GM21825 (cell line): ENCODE measurements around the gene MIPEP.
A peak's percentile ranks its signal among the peaks of the same experiment; 100 is the strongest.
"Not testable (repeated sequence)": the region's sequence is repeated elsewhere in the genome, so short reads cannot be mapped to it uniquely, and the experiment has no call there.

ENCODE experiments used
- ATAC-seq: cut with Tn5 transposase; IDR thresholded peaks from one replicate; pipeline ENCODE4 v1.9.1; 2021; ENCODE audit warnings: mild to moderate bottlenecking, moderate library complexity; ENCODE audit not compliant: unreplicated experiment

MIPEP gene

DNA sequence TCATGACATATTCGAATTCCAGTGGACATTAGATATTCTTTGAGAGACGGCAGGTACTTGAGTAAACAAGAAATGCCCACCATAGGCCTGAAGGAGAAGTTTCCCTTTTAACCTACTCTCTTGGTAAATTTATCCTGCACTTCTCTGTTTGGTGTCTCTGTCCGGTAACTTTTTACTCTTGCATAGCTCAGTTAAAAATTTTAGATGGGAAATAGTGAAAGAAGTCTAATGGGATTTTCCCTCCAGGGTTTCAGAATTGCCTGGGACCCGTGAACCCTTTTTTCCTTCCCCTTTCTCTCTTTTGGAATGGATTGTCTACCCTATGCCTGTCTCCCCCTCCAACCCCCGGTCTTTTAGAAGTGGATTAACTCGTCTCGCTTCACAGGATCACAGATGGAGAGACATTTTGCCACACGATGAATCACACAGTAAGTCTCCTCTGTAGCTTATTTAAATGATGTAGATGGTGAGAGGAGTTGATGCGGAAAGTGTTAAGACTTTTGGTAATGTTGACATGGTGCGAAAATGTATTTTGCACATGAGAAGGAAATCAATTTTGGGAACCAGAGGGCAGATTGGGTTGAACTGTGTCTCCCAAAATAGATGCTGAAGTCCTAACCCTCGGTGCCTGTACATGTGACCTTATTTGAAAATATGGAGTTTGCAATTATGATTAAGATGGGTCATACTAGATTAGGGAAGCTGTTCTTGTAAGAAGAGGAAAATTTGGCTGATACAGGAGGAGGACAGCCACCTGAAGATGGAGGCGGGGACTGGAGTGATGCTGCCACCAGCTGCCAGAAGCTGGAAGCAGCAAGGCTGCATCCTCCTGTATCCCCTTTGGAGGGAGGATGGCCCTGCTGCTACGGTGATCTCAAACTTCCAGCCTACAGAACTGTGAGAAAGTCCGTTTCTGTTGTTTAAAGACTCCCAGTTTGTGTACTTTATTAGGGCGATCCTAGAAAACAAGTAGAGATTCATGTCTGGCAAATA, 711 bp upstream of the MIPEP start:
- ATAC-seq = peak; percentile 1

DNA sequence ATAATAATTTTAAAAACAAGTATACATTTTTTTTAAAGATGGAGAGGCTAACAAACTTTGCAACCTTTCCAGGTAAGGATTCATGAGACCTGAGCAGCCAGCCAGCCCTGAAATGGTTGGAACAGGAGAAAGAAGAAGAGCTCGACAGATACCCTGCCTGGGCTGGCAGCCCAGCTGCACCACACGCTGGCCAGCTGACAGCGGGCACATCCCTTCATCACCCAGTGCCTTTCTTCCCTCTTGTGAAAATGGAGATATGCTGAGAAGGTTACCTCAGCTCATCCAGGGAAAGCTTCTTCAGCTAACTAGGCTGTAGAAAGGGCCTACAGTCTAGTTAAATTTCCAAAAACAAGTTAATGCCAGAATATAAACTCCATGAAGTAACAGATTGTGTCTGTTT, 4.8 kb downstream of the MIPEP start:
- ATAC-seq = not testable (repeated sequence)

DNA sequence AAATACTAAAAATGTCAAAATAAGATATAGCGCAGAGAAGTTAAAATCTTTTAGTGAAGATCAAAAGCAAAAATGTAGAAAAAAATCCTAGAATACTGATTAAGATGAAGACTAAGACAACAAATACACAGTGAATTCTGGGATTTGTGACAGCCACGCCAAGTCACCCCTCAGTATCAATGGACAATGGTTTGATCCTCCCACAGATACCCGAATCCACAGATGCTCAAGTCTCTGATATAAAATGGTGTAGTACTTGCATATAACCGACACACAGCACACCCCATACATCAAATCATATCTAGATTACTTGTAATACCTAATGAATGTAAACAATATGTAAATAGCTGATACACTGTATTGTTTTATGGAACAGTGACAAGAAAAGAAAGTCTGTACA, 5.9 kb downstream of the MIPEP start:
- ATAC-seq = no peak

DNA sequence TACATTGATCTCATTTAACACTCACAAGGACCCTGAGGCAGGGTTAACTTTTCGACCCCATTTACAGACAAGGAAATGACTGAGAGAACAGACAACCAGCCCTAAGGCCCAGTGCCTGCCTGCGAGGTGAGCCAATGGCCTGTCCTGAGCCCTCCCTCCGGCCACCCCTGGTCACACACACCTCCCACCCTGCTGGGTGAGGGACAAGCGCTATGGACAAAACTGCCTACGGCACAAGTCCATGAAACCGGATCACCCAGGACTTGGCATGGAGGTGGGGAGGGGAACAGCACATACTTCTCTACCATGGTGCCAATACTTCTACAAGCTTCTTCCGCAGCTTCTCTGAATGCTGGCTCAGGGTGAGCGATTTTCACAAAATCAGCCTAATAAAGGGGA, 7.8 kb downstream of the MIPEP start:
- not testable (repeated sequence) for ATAC-seq

DNA sequence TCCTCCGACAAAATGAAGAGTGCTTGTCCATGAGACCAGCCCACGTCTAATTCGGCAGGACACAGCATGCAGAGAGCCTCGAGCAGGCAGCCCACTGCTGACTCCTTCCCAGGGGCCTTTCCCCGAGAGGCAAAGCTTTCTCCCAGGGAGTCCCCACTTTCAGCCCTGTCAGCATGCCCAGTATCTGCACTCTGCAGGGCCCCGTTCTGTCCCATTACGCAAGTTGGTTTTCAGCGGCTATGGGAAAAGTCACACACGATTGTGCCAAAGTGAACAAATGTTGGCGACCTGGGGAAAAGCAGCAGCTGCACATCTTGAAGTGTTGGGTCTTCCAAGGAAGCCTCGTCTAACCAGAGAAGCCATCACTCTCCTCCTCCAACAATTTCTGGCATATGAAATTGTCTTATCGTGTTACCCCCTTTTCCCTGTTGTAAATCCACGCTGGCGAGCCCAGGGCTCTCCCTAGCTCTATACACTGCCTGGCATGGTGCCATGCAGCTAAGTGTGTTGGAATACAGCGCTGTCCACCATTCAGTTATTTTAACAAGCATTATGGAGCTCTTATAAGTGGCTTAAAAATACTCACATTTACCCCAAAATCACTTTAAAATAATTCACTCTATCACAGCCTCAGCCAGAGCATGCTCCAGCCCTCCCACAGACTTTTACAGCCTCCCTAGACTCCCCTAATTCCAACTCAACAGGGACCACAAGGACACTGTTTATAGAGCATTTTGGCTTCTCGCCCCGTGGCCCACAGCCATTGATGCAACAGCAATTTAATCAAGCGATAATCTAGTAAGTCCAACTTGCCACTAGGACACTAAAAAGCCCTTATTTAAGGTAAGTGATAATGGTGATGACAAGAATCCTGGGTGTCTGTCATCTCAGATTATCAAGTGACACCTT, 8.5 kb downstream of the MIPEP start:
- not testable (repeated sequence) for ATAC-seq

DNA sequence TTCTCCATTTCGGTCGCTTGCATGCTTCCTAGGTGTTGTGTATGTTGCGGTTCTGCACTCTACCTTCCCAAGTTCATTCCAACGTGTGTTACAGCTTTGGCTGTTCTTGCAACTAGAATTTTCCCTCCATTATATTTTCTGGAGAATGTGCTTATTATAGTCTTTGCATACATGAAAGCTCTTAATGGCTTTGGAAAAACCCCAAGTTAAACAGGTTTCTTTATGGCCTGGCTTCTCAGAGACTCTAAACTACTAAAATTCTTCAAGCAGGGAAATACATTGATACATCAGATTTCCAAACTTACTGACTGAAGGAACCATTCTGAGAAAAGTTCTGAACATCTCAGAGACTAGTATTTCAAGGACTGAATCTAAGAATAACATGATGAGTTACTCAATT, 11.9 kb downstream of the MIPEP start:
- no peak for ATAC-seq

DNA sequence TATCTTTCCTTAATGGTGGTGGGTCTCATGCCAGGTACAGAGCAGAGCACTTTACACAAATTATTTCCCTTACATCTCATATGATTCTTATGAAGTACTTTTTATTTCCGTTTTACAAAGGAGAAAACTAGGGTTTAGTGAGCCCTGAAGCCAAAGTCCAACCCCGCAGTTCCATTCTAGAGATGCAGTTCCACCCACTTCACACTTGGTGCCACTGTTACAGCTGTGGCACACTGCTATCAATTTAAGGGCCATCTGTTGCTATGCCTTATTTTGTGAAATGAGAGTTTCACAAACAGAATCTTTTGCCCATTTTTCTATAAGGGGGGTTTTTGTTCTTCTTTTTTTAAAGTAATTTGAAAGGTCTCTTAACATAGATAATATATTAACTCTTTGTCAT, 12.9 kb downstream of the MIPEP start:
- ATAC-seq = no peak

DNA sequence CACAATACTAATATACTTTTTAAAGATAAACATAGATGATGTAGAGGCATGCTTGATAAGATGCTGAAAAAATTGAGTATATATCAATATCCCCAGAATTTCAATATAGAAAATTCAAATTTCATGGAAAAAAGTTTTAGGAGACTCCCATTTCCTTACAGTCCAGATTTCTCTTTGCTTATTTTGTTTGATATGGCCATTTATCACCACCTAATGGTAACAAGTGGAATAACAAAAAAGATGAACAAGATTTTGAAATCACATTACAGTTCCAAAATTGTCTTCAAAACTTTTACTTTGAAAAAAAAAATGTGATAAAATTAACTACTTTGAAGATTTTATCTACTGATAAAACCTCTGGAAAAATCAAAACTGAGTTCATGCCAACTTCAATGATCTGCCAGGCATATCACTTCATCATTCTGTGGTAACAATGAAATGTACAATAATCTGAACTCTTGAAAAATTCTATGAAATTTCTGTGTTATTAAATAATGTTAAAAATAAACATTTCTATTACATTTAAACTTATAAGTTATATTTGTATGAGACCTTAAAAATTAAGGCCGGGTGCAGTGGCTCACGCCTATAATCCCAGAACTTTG, 17.5 kb downstream of the MIPEP start:
- ATAC-seq = no peak

DNA sequence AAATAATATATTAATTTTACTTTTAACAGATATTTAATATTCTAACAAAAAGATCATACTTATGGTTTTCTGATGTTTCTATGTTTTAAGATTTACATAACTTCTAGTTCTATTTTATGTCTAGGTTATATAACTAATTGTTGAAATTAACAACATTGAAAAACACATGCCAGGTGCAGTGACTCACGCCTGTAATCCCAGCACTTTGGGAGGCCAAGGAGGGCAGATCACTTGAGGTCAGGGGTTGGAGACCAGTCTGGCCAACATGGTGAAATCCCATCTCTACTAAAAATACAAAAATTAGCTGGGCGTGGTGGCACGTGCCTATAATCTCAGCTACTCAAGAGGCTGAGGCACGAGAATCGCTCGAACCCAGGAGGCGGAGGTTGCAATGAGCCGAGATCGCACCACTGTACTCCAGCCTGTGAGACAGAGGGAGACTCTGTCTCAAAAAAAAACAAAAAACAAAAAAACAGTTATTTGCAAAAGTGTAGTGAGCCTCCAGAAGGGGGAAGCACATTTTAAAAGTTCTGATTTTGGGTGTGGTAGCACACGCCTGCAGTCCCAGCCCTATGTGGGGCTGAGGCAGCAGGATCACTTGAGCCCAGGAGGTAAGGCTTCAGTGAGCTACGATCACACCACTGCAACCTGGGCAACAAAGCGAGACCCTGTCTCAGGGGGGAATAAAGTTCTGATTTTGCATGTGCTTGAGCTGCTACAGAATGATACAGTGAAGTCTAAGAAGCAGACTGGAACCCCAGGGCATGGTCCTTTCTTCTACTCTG, 18.7 kb downstream of the MIPEP start:
- no peak for ATAC-seq

DNA sequence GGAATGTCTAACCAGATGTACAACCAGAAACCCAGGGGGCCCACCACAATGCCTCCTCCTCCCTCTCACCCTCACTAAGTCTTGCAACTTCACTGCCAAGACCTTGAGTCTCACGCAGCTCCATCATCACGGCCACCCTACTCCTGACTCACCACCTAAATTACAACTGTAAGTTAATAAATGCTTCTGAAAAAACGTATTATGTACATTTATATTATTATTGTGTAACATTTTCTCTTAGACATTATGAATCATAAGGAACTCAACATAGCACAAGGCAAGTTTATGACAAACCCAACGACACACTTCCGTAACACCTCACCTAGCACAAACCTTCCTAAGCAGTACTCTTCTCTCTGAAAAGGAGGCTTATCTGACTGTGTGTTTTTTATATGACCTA, 20.7 kb downstream of the MIPEP start:
- ATAC-seq = no peak

DNA sequence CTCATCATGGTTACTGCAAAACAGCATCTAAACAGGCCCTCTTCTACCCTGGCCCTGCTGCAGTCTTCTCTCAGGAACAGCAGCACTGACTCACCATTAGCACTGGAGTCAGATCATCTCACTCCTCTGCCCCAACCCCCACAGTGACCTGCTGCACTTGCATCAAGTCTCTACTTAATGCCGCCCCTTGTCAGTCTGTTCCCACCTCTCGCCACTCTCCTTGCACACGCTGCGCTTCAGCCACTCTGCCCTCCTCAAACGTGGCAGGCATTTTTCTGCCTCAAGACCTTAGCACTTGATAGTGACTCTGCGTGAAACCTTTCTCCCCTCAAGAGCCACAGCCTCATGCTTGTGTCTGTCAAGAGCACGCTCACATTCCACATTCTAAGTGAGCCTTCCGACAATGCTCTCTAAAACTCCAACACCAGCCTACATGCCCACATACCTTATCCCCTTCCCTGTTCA, 22.1 kb downstream of the MIPEP start:
- no peak for ATAC-seq

DNA sequence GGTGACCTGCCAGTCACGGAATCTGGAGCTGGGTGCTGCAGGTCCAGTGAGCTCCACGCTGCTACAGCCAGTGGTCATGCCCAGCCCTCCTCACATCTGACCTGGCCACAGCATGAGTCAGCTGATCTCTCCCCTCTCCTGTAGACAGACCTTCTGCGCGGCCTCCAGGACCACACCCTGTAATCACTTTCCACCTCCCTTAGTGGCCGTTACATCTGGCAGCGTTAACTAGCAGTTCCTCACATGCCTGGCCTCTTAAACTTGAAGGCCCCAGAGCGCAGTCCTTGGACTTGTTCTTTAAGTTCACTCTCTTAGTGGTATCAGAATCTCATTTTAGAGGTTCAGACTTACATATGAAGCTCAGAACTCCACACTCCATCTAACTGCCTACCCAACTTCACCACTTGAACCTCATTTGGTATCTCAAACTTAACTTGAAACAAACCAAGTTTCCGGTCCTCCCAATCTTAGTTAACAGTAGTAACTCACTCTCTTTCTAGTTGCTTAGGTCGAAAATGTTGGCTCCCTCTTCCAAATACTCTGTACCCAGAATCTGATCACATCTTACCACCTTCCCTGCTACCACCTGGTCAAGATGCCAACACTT, 22.7 kb downstream of the MIPEP start:
- no peak for ATAC-seq

DNA sequence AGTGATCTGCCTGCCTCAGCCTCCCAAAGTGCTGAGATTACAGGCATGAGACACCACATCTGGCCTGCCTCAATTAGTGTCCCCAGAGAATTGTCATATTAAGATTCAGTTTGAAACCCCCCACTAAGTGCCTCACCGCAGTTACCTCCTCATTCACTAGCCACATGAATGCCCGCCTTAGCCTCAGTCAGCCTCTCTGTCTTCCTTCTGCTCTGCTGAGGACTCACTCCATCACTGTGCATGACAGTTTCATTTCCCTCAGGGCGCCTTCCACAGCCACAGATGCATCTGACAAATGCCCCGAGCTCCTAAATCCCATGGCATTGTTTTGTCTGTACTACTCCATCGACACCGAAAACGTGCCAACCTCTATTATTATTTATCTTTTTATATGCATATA, 23.3 kb downstream of the MIPEP start:
- no peak for ATAC-seq

DNA sequence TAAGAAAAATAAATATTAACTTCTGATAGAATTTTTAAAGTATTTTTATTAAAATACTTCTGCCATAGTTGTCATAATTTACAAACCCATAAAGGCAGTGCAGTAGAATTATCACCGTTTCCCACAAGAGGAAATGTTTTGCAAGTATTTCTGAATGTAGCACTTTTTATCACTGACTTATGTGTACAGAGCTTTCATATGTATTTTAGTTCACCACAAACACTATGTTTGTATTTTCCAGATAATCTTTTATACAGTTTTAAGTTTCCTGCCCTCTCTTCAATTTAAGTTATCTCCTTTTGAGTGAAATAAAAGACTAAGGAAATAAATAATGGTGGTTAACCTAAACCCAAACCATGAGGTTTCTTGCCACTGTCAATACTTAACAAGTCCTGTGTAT, 24.2 kb downstream of the MIPEP start:
- ATAC-seq = no peak

DNA sequence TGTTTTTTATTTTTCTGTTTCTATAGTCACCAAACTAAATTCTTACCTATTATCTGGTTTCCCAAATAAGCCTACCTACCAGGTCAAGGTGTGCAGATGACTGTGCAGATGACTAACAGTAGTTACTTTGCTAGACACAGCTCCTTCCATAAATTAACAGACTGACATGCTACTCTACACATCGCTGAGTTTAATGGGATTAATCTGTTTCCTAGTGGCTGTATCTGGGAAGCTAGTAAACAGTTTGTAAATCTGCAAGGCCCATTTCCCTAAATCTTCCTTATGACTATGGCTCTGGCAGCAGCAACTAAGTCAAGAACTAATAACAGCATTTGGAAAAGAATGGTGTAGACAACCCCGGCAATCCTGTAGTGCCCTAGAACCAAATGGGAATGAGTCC, 27.9 kb downstream of the MIPEP start:
- no peak for ATAC-seq

DNA sequence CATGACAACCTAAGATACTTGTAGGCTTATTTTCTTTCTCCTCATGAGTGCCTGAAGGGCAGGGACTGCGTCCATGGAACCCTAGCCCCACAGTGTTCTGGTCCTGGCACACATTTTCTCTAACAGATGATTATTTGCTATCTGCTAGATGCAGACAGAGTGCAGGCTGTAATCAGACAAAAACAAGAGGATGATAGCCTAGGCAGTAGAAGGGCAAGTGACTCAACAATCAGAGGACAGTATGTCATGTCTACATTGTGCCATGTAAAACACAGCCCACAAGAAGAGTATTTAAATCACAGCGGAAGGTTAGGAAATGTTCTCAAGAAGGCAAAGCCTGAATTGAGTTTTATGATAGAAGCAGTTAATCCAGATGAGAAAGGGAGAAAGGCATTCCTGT, 29.3 kb downstream of the MIPEP start:
- ATAC-seq = no peak

DNA sequence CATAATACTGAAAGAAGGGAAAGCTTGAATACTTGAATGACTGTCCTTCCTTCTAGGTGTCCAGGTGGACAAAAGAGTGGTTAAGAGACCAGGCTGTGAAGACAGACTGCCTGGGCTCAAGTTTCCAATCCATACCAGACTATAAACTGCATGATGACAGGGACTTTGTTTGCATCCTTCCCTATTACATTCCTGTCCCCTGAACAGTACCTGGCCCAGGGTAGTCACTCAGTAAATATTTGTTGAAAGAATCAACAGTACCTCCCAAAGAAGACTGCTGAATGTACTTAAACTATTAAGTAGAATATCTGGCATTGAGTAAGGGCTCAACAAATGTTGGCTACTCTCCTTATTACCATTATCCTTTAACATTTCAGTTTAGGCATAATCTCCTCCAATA, 29.7 kb downstream of the MIPEP start:
- no peak for ATAC-seq

DNA sequence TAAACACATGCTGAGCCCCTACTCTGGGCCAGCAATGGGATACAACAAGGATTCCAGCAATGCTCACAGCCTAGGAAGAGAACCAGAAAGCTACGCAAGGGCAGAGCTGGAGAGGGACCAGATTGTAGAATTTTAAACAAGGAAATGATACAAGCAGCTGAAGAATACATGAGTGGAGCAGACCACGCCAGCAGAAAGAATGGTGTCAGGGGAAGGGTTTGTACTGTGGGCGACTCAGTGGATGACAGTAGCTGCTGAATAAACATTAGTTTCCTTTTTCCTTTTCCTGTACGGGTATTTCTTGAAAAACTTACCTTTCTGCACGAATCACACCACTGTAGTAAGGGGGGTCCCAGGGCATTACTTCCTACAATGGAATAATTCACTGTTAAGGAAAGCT, 30.7 kb downstream of the MIPEP start:
- no peak for ATAC-seq

DNA sequence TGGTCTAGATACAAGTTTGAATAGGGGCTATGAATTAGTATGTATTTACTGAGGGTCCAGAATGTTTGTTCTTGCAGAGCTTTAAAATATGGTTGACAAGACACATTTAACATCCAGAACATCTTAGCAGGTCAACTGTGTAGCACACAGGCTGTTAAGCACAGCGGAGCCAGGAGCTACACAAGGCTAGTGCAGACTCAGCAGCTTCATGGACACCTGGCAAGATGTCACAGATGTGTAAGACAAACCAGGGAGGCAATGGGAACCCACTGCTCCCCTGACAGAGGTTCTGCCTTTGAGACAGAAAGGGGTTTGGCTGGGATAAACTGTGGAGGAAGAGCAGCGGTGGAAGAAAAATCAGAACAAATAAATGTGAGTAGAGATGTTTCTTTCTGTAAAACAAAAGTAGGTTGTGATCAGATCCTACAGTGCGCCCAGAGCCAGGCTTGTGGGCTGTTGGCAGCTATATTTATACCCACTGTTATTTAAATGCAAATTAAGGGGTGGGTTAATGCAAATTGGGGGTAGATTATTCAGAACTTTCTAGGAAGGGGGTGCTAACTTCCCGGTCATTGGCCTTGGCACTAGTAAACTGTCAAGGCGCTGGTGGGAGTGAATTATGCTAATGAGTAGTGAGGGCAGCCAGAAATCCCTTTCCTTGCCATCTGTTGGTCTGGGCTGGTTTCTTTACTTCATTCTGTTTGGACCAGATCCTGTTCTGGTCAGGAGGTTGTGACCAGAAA, 33.0 kb downstream of the MIPEP start:
- ATAC-seq = no peak
